ENCODE data around the gene PRKAG2.

The PRKAG2 gene

GRCh38 chr7:151849008-151849878 is 27.7 kb downstream of the PRKAG2 start:
- TF ChIP-seq, protein P1, sequence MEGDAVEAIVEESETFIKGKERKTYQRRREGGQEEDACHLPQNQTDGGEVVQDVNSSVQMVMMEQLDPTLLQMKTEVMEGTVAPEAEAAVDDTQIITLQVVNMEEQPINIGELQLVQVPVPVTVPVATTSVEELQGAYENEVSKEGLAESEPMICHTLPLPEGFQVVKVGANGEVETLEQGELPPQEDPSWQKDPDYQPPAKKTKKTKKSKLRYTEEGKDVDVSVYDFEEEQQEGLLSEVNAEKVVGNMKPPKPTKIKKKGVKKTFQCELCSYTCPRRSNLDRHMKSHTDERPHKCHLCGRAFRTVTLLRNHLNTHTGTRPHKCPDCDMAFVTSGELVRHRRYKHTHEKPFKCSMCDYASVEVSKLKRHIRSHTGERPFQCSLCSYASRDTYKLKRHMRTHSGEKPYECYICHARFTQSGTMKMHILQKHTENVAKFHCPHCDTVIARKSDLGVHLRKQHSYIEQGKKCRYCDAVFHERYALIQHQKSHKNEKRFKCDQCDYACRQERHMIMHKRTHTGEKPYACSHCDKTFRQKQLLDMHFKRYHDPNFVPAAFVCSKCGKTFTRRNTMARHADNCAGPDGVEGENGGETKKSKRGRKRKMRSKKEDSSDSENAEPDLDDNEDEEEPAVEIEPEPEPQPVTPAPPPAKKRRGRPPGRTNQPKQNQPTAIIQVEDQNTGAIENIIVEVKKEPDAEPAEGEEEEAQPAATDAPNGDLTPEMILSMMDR (IDR thresholded peaks at IDR 0.05; ENCODE audit: insufficient read depth, missing control alignments), result no peak
- no peak for DNase-seq (ENCODE audit: insufficient read length, low spot score)
- no peak for FAIRE-seq

- TF ChIP-seq, protein P1 (IDR thresholded peaks at IDR 0.05; ENCODE audit: insufficient read depth, missing control alignments), result no peak
- DNase-seq (ENCODE audit: insufficient read length, low spot score), result no peak
- no peak for FAIRE-seq
These were observed 29.2 kb downstream of the PRKAG2 start for GRCh38 chr7:151847681-151848081.

DNA sequence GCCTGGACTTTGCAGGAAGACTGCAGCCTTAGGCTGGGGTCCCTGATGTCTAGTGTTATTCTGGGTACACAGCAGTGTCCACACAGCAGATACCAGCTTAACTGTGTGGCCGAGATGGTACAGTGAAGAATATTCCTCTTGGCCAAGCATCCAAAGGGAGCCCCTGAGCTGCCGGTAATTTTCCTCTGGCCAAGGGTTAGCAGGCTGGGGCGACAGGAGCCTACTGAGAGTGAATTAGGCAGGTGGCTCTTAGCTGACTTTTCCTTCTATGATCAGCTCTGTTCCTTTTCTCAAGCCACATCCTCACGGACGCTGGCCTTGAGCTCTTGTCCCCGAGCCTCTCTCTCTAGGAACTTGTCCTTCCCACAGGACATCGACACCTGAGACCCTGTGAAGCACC is 29.8 kb downstream of the PRKAG2 start:
- DNase-seq (ENCODE audit: insufficient read length, low spot score), result no peak
- FAIRE-seq, result no peak
- TF ChIP-seq, protein P1 (IDR thresholded peaks at IDR 0.05; ENCODE audit: insufficient read depth, missing control alignments), result no peak

- TF ChIP-seq, protein P1 (IDR thresholded peaks at IDR 0.05; ENCODE audit: insufficient read depth, missing control alignments), result no peak
- FAIRE-seq (no peak), DNase-seq (ENCODE audit: insufficient read length, low spot score) (no peak)
These were observed 31.3 kb downstream of the PRKAG2 start for GRCh38 chr7:151845412-151846205.

- TF ChIP-seq, protein P1 (IDR thresholded peaks at IDR 0.05; ENCODE audit: insufficient read depth, missing control alignments), result no peak
- DNase-seq (ENCODE audit: insufficient read length, low spot score) (no peak), FAIRE-seq (no peak)
These were observed 32.1 kb downstream of the PRKAG2 start for GRCh38 chr7:151844825-151845200.

- TF ChIP-seq, protein P1 (IDR thresholded peaks at IDR 0.05; ENCODE audit: insufficient read depth, missing control alignments), result no peak
- FAIRE-seq, result no peak
- no peak for DNase-seq (ENCODE audit: insufficient read length, low spot score)
These were observed 32.7 kb downstream of the PRKAG2 start for GRCh38 chr7:151844071-151844824.

All from D721Med (cell line).